HUES6 (cell line): ENCODE data around the gene TTC6.
A peak's percentile ranks its signal among the peaks of the same experiment; 100 is the strongest.

ENCODE experiments used
- H3K27ac ChIP-seq: 2 replicates; pipeline ENCODE4 v1.7.0; 2013; ENCODE audit warnings: low read depth, mild to moderate bottlenecking, low read length, inconsistent platforms
- H3K27me3 ChIP-seq: 2 replicates; pipeline ENCODE4 v1.6.1; 2013; ENCODE audit warnings: low read length; ENCODE audit not compliant: control insufficient read depth, insufficient read depth
- H3K36me3 ChIP-seq: 2 replicates; pipeline ENCODE4 v1.6.1; 2013; ENCODE audit warnings: low read length; ENCODE audit not compliant: control insufficient read depth, insufficient read depth
- H3K4me1 ChIP-seq: 2 replicates; pipeline ENCODE4 v1.6.1; 2013; ENCODE audit warnings: low read length; ENCODE audit not compliant: control insufficient read depth, insufficient read depth
- H3K4me3 ChIP-seq: 2 replicates; pipeline ENCODE4 v1.5.1; 2013; ENCODE audit warnings: low read depth, low read length
- H3K9ac ChIP-seq: one replicate; pipeline ENCODE4 v1.6.1; 2013; ENCODE audit warnings: mild to moderate bottlenecking, low read length
- H3K9me3 ChIP-seq: 2 replicates; pipeline ENCODE4 v1.6.1; 2013; ENCODE audit warnings: low read depth, low read length; ENCODE audit not compliant: control insufficient read depth, insufficient read depth

TTC6 gene

GRCh38 chr14:37616853-37617252, 21.4 kb downstream of the TTC6 start:
- no peaks in the 10 kb centered on the region for H3K36me3 ChIP-seq
- peaks cover 15% of the 10 kb centered on the region; the same call in 1 of the 2 replicates for H3K9me3 ChIP-seq
- peaks cover 25% of the 10 kb centered on the region for H3K27me3 ChIP-seq
- H3K4me3 ChIP-seq: no peak overlapping the region
- no peak overlapping the region for H3K27ac ChIP-seq
- H3K9ac ChIP-seq: no peak overlapping the region
- H3K4me1 ChIP-seq: no peaks in the 10 kb centered on the region

DNA sequence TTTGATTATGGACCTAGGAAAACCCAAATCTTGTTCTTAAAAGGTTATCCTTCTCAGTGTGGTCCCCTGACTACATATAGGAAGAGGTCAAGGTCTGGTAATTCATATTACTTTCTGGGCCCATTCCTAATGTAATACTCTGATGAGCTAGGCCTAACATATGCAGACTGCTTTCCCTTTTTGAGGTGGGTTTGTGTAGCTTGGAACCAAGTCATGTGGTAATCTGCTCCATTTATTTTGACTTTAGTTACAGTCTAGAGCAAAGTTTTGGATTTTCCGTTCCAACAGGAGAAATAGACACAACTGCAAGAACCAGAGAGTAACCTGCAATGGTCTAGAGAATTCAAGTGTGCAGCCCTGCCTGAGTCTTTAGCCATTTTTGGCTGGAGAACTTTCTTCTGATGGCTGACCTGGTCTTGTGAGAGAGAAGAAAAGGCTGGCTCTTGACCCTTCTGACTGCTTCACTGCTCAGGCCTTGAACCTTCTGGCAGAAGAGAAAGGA, 22.5 kb downstream of the TTC6 start:
- Histone ChIP-seq H3K9me3 (peaks cover 15% of the 10 kb centered on the region; the same call in 1 of the 2 replicates), H3K27ac (no peak overlapping the region), H3K4me3 (no peak overlapping the region), H3K9ac (no peak overlapping the region), H3K4me1 (no peaks in the 10 kb centered on the region), H3K27me3 (peaks cover 29% of the 10 kb centered on the region), H3K36me3 (no peaks in the 10 kb centered on the region)

DNA sequence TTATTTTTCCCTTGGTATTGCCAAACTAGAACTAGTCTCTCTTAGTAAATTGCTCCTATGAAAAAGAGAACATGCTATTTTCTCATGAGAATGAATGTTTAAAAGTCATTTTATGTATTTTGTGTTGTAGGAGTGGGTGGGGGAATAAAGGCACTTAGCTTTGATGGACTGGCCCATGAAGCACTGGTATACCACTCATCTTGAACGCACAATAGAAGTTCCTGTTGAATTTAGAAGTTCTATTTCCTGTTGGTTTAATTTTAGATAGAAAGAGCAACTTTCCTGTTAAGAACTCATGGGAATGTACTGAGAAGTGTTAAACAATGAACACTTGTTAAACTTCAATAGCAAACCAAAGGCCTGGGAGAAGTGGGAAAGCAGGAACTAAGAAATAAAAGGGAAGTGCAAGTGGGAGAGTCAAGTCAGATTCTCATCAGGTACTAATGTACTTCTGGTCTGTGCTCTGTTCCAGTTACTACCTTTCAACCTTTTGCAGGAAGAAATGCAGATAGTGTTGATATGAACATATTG, 23.1 kb downstream of the TTC6 start:
- Histone ChIP-seq H3K4me1 (no peaks in the 10 kb centered on the region), H3K36me3 (no peaks in the 10 kb centered on the region), H3K9ac (no peak overlapping the region), H3K27me3 (peaks cover 35% of the 10 kb centered on the region), H3K4me3 (no peak overlapping the region), H3K27ac (no peak overlapping the region), H3K9me3 (peaks cover 15% of the 10 kb centered on the region; the same call in 1 of the 2 replicates)

GRCh38 chr14:37620856-37621255, 25.4 kb downstream of the TTC6 start:
- Histone ChIP-seq H3K27me3 (peaks cover 55% of the 10 kb centered on the region), H3K9me3 (peaks cover 6% of the 10 kb centered on the region; the same call in 1 of the 2 replicates), H3K36me3 (no peaks in the 10 kb centered on the region), H3K9ac (no peak overlapping the region), H3K4me3 (no peak overlapping the region), H3K4me1 (no peaks in the 10 kb centered on the region), H3K27ac (no peak overlapping the region)

GRCh38 chr14:37622231-37622923, 26.9 kb downstream of the TTC6 start:
- H3K36me3 ChIP-seq: no peaks in the 10 kb centered on the region
- H3K4me1 ChIP-seq: no peaks in the 10 kb centered on the region
- peaks cover 55% of the 10 kb centered on the region for H3K27me3 ChIP-seq
- peak overlapping the region; percentile 61 for H3K9ac ChIP-seq
- H3K4me3 ChIP-seq: peak overlapping the region; percentile 66
- H3K27ac ChIP-seq: no peak overlapping the region
- H3K9me3 ChIP-seq: no peaks in the 10 kb centered on the region

DNA sequence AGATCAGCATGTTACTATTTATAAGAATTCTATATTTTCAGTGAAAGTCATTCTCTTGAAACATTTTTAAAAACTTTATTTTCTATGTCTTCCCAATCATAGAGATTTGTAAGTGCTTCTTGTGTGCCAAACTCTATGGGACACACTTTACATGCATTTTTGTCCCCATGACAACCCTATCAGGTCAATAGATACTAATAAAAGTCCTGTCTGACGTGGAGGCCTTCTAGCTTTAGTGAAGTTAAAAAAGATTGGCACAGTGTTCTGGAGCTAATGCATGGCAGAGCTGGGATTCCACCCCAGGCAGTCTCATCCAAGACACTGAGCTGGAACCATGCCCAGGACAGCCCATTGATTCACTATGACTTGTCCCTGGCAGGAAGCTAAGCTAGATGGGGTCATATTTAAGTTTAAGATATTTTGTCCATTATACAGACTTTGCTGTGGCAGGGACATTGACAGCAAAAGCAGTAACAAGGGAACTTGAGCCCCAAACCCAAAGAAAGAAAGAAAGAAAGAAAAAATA, 28.1 kb downstream of the TTC6 start:
- no peak overlapping the region for H3K27ac ChIP-seq

DNA sequence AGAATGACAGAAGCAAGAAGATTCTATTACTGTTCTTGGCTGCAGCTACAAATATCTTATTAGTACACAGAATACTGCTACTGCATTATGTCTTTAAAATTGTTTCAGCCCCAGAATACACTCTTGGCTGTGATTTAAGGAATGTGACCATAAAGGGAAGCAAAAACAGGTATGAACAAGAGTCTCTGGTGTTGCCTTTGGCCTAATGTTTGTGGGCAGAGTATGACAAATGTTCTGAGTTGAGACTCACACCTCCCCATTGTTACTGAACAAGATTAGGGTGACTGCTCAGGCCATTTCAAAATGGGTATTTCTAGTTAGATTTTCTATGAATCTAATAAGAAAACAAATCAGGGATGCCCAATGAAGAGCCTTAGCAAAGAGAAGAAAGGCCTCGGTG, 28.5 kb downstream of the TTC6 start:
- H3K36me3 ChIP-seq: no peaks in the 10 kb centered on the region
- peaks cover 55% of the 10 kb centered on the region for H3K27me3 ChIP-seq
- no peak overlapping the region for H3K9ac ChIP-seq
- H3K9me3 ChIP-seq: no peaks in the 10 kb centered on the region
- H3K4me3 ChIP-seq: no peak overlapping the region
- no peaks in the 10 kb centered on the region for H3K4me1 ChIP-seq
- no peak overlapping the region for H3K27ac ChIP-seq

More for the DNA sequence above, 28.1 kb downstream of the TTC6 start:
- Histone ChIP-seq H3K4me1 (no peaks in the 10 kb centered on the region), H3K4me3 (no peak overlapping the region), H3K9ac (no peak overlapping the region), H3K27me3 (peaks cover 55% of the 10 kb centered on the region), H3K36me3 (no peaks in the 10 kb centered on the region), H3K9me3 (no peaks in the 10 kb centered on the region)

DNA sequence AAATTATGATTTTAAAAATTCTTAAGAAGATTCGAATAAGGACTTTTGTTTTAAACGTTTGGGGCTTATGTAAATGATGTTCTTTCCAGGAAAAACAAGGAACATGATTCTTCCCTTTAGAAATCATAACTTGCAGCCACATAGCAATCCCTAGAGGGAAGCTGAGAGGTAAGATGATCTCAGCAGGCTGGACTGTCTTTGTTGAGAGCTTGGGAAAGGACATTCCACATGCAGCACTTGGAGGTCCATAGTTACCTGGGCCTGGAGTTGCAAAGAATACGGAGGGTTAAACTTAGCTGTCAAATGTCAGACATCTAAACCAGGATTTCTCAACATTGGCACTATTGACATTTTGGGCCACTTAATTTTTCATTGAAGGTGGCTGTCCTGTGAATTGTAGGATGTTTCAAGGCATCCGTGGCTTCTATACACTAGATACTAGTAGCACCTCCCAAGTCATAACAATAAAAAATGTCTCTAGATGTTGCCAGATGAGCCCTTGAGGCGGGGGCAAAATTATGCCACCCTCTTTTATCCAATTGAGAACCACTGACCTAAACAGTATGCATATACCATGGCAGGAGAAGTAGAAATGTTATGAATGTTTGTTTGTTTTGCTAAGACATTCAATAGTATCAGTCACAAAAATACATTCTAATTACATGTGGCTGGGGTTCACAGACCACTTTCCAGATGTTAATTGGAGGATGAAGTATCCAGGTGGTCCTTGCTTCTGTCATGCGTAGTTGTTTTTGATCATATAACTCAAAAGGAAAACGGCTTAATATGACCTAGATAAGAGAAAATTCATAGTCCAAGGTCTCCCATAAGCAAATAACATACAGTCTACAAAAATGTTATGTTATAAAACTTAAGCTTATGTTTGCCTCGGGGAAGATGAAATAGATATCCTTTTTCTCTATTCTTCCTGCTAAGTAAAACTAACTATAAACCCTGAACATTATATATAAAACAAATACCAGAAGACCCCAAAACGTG, 30.5 kb downstream of the TTC6 start:
- no peak overlapping the region for H3K27ac ChIP-seq
- H3K27me3 ChIP-seq: peaks cover 46% of the 10 kb centered on the region
- H3K9ac ChIP-seq: no peak overlapping the region
- no peak overlapping the region for H3K4me3 ChIP-seq
- no peaks in the 10 kb centered on the region for H3K4me1 ChIP-seq
- H3K9me3 ChIP-seq: no peaks in the 10 kb centered on the region
- no peaks in the 10 kb centered on the region for H3K36me3 ChIP-seq

GRCh38 chr14:37637341-37637740, 41.9 kb downstream of the TTC6 start:
- Histone ChIP-seq H3K27ac (no peak overlapping the region), H3K4me1 (no peaks in the 10 kb centered on the region), H3K9ac (no peak overlapping the region), H3K27me3 (no peaks in the 10 kb centered on the region; the same call in 1 of the 2 replicates), H3K9me3 (no peaks in the 10 kb centered on the region), H3K4me3 (no peak overlapping the region), H3K36me3 (no peaks in the 10 kb centered on the region)

- Histone ChIP-seq H3K27me3 (no peaks in the 10 kb centered on the region), H3K9me3 (no peaks in the 10 kb centered on the region), H3K4me3 (no peak overlapping the region), H3K9ac (no peak overlapping the region), H3K4me1 (no peaks in the 10 kb centered on the region), H3K36me3 (no peaks in the 10 kb centered on the region), H3K27ac (no peak overlapping the region)
Measured at GRCh38 chr14:37638599-37638998, 43.2 kb downstream of the TTC6 start.
